ENCODE data around the gene EMX2. TPM values are rescaled to one million over a fixed set of nuclear protein-coding genes. Genes with fewer than 3 reads are reported as not detected.
"Not testable (repeated sequence)": the region's sequence is repeated elsewhere in the genome, so short reads cannot be mapped to it uniquely, and the experiment has no call there.

Gene EMX2
- total and polyA plus RNA-seq, 12 donors, result 0.11 to 0.72 (median 0.51) TPM; not detected in 7

DNA sequence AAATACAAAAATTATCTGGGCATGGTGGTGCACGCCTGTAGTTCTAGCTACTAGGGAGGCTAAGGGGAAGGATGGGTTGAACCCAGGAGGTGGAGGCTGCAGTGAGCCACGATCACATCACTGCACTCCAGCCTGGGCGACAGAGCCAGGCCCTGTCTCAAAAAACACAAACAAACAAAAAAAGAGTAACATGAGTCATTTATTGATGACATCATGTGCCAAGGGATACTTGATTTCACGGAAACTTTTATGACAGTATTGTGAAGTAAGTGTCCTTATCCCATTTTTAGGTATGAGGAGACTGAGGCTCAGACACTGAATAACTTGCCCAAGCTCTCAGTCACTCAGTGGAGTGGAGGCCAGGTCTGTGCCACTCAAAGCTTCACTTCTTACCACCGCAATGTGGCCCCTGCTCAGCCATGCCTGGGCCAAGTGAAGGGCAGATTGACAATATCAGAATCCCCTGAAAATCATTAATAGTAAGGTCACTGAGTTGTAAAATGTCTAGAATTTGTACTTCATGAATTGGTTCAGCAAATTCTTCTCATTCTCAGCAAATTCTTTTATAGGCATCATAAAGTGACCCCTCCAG is 36.5 kb downstream of the EMX2 start:
- Histone ChIP-seq H3K27me3 (no peaks in the 10 kb centered on the region), H3K4me3 (no peak overlapping the region), H3K36me3 (replicated peaks in 1 of 2) (no peaks in the 10 kb centered on the region), H3K9me3 (replicated peaks in 1 of 3) (no peaks in the 10 kb centered on the region), H3K27ac (no peak overlapping the region), H3K4me1 (replicated peaks in 1 of 2) (no peaks in the 10 kb centered on the region)
- DNase-seq, result no peak
- WGBS, 4 donors, result 71 to 81% (median 75%) methylated on average over 5 of the region's 5 CpGs
- intact Hi-C loops (cut with DNase I), result no loop called here
- no peak for TF ChIP-seq POLR2A (IDR thresholded peaks at IDR 0.05)
- TF ChIP-seq, protein P1, sequence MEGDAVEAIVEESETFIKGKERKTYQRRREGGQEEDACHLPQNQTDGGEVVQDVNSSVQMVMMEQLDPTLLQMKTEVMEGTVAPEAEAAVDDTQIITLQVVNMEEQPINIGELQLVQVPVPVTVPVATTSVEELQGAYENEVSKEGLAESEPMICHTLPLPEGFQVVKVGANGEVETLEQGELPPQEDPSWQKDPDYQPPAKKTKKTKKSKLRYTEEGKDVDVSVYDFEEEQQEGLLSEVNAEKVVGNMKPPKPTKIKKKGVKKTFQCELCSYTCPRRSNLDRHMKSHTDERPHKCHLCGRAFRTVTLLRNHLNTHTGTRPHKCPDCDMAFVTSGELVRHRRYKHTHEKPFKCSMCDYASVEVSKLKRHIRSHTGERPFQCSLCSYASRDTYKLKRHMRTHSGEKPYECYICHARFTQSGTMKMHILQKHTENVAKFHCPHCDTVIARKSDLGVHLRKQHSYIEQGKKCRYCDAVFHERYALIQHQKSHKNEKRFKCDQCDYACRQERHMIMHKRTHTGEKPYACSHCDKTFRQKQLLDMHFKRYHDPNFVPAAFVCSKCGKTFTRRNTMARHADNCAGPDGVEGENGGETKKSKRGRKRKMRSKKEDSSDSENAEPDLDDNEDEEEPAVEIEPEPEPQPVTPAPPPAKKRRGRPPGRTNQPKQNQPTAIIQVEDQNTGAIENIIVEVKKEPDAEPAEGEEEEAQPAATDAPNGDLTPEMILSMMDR (IDR thresholded peaks at IDR 0.05), result no peak

DNA sequence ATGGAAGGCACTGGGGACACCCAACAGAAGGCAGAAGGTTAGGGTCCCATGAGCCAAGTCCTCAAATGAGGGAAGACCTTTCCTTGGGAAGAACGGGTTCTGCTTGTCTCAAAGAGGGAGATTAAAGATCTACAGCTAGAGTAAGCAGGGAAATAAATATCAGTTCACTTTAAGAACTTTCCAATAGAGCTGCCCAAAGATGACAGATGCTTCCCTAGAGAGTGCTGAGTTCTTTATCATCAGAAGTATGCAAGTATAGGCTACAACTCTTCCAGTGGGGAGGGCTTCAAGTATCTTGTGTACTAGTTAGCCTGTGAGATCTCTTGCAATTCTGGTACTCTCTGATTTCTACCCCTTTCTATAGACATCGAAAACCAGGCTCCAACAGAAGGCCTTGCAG is 39.4 kb downstream of the EMX2 start:
- H3K27ac ChIP-seq, result no peak overlapping the region
- no peak for TF ChIP-seq POLR2A (IDR thresholded peaks at IDR 0.05)
- no peak for DNase-seq
- no peaks in the 10 kb centered on the region for H3K36me3 ChIP-seq (replicated peaks in 1 of 2)
- no peaks in the 10 kb centered on the region for H3K9me3 ChIP-seq (replicated peaks in 1 of 3)
- H3K4me1 ChIP-seq (replicated peaks in 1 of 2), result no peaks in the 10 kb centered on the region
- WGBS, 4 donors, result 55 to 66% (median 62%) methylated on average over 2 of the region's 2 CpGs
- H3K4me3 ChIP-seq, result no peak overlapping the region
- H3K27me3 ChIP-seq, result no peaks in the 10 kb centered on the region
- intact Hi-C loops (cut with DNase I), result no loop called here

DNA sequence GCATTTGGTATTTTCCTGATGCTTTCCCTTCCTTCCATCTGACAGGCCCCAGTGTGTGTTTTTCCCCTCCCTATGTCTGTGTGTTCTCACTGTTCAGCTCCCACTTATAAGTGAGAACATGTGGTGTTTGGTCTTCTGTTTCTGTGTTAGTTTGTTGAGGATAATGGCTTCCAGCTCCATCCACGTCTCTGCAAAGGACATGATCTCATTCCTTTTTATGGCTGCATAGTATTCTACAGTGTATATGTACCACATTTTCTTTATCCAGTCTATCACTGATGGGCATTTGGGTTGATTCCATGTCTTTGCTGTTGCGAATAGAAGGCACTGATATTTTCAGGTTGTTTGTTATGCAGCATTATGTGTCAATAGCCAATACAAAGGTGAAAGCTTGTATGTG is 42.3 kb downstream of the EMX2 start:
- DNase-seq; H3K4me3 ChIP-seq; H3K4me1 ChIP-seq (replicated peaks in 1 of 2); intact Hi-C loops (cut with DNase I); H3K36me3 ChIP-seq (replicated peaks in 1 of 2); H3K27ac ChIP-seq; H3K27me3 ChIP-seq; H3K9me3 ChIP-seq (replicated peaks in 1 of 3): not testable (repeated sequence)
- WGBS, 4 donors, result 64 to 77% (median 70%) methylated on average over 2 of the region's 2 CpGs

DNA sequence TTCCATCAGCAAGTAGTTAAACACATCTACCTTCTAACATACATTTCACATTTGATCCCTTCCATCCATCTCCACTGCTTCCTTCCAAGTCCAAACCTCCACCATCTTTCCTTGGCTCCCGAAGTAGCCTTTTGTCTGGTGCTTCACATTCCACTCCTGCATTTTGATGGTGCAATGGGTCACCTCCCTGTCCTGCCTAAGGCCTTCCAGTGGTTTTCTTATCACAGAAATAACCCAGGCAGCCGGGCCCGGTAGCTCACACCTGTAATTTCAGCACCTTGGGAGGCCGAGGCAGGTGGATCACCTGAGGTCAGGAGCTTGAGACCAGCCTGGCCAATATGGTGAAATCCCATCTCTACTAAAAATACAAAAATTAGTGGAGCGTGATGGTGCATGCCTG is 44.5 kb downstream of the EMX2 start:
- no peak for DNase-seq
- Histone ChIP-seq H3K27ac (no peak overlapping the region), H3K27me3 (peaks cover 4% of the 10 kb centered on the region), H3K4me3 (no peak overlapping the region), H3K4me1 (replicated peaks in 1 of 2) (no peaks in the 10 kb centered on the region), H3K36me3 (replicated peaks in 1 of 2) (no peaks in the 10 kb centered on the region), H3K9me3 (replicated peaks in 1 of 3) (no peaks in the 10 kb centered on the region)
- intact Hi-C loops (cut with DNase I), result no loop called here
- TF ChIP-seq, protein P1 (IDR thresholded peaks at IDR 0.05), result no peak
- TF ChIP-seq POLR2A (IDR thresholded peaks at IDR 0.05), result no peak
- WGBS, 4 donors, result 85 to 90% (median 87%) methylated on average over 4 to 5 of the region's 5 CpGs

DNA sequence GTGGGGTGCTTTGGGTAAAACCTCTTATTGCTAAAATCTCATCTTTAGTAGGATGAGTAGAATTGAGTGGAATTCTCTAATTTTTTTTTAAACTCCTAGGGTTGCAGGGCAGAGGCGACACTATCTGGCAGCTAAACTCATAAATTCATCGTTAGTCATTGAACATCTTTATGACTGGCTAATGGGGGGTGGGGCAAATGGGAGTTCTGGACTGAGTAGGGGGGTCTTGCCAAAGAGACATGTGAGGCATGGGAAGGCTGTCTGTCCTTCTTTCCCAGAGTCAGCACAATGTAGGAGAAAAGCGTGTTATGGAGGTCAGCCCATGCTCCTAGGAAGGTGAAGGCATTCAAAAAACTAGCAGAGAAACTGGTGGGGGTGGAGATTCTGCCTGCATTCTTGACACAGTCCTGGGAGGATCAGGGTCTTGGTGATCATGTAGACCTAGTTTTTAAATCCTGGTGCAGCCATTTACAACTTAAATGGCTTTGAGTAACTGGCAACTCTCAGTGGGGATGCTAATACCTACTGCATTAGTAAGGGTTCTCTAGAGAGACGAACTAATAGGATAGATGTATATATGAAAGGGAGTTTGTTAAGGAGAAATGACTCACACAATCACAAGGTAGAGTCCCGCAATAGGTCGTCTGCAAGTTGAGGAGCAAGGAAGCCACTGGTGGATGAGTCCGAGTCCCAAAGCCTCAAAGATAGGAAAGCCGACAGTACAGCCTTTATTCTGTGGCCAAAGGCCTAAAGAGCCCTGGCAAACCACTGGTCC is 47.7 kb downstream of the EMX2 start:
- Histone ChIP-seq H3K4me1 (replicated peaks in 1 of 2) (no peaks in the 10 kb centered on the region), H3K27ac (no peak overlapping the region), H3K36me3 (replicated peaks in 1 of 2) (no peaks in the 10 kb centered on the region), H3K4me3 (no peak overlapping the region), H3K27me3 (peaks cover 4% of the 10 kb centered on the region), H3K9me3 (replicated peaks in 1 of 3) (no peaks in the 10 kb centered on the region)
- 62 to 73% (median 68%) methylated on average over 8 of the region's 8 CpGs for WGBS, 4 donors
- TF ChIP-seq POLR2A (IDR thresholded peaks at IDR 0.05), result no peak
- TF ChIP-seq, protein P1 (IDR thresholded peaks at IDR 0.05), result no peak
- intact Hi-C loops (cut with DNase I), result no loop called here
- no peak for DNase-seq

All from adrenal gland (tissue), 12 donors.